Measurements from ENCODE around the gene PSTPIP2.
"Not testable (repeated sequence)": the region's sequence is repeated elsewhere in the genome, so short reads cannot be mapped to it uniquely, and the experiment has no call there.

PSTPIP2 gene

DNA sequence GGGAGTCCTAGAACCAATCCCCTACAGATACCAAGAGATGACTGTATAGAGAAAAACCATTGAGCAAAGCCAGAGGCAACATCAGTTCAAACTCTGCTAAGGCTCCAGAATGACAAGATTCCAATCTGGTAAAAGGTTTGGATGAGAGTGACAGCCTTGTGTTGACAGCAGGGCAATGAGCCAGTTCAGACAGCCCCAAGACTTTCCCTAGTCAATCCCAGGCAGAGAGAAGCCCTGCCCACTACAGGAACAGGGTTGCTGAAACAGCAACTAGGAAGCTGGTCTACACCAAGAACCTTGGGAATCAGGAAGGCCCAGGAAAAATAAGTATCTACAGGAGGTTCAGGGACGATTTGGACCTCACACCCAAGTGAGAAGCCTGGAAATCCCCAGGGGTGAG lies 3.3 kb downstream of the PSTPIP2 start:
- DNase-seq: no peak

DNA sequence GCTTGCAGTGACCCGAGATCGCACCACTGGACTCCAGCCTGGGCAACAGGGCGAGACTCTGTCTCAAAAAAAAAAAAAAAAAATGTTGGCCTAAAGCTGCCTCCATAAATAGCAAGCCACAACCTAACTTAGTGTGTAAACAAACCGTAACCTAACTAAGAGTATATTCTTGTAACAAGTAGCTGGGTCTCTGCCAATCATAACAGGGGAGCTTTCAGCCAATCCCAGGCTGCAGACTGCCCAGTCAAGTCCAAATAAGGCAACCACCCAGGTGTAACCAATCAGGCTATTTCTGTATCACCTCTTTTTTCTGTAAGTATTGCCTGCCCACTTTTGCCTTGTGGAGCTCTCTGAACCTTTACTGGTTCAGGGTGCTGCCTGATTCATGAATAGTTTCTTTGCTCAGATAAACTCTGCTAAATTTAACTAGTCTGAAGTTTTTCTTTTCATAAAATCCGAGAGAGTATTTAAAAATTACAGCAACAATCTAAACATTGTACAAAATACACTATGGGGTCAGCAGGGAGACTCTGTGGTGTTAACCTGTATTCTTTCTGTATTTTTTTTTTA lies 4.5 kb downstream of the PSTPIP2 start:
- DNase-seq: no peak

DNA sequence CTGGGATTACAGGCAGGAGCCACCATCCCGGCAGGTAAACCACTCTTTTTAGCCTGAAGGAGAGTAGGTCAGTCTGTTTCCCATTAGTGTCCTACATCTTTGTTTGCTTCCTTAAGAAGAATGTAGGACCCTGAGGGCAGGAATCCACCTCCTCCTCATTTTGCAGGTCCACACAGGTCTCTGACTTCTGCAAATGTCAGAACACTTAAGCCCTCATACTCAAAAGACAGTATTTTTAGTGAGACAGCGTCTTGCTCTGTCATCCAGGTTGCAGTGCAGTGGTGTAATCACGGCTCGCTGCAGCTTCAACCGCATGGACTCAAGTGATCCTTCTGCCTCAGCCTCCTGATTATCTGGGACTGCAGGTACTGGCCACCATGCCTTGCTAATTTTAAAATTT lies 9.3 kb downstream of the PSTPIP2 start:
- no peak for DNase-seq

DNA sequence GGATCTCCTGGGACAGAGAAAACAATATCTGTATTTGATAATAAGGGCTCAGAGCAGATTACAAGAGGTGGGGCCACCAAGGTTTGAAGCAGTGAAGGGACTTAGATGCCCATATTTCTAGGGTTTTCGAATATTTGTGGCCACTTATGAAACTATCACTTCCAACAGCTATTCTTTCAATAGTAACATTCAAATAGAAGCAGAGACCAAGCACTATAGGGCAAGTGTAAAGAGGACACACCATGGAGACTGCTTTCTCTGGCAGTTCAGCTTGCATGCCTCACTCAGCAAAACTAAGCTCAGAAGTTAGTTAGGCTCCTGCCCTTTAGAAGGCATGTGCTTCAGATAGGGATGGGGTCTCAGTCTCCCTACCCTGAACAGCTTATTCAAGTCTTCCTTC lies 10.3 kb downstream of the PSTPIP2 start:
- DNase-seq: no peak

DNA sequence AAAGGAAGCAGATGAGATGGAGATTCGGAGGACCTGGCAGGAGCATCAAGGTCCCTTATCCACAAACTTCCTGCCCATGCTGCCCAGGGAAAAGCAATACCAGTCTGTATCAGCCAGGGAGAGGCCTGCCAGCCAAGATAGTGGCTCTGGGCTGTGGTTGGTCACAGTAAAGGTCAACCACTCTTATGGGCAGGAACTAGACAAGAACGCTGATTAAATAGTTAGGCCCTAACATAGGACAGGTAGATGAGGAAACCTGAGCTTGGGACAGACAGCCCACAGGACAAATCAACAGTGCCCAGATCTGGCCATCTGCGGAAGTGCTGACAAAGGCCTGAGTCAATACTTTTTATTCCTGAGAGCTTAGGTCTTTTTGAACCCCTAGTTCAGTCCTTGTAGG lies 10.7 kb downstream of the PSTPIP2 start:
- DNase-seq: no peak

DNA sequence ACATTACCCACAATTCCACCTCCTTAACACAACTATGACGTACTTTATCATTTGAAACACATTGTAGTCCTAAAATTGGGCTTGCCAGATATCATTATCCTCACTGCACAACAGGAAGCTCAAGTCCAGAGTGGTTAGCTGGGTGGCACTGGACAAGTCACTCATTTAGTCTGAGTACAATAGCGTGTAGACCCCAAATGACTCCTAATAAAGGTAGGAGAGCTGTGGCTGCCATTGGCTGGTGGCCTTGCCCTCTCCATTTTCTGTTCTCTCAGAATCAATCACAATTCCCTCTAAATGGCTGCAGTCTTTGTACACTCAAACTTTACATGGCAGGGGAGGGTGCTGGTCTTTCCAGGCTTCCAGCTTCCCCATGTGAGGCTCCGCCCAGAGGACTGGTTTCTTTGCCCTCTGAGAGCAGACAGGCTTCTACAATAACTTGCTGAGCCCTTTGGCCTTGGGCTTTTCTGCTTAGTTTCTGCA lies 11.7 kb downstream of the PSTPIP2 start:
- DNase-seq: no peak

DNA sequence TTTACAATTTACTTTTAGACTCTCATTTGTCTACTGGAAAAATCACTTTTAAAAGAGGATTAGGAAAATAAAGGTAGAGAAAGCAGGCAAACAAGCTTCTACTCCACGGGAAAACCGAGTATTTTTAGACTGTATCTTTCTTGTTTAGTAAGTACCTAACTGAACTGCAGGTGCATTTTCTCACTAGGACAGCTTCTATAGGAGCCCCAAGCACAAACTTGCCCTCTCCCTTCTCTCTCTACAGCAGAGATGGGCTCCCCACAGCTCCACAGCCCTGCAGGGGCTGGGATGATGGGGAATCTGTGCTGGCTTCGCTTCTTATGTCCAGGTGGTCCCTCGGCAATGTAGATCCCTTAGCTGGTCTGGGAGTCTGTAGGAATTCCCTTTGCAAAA lies 16.2 kb downstream of the PSTPIP2 start:
- no peak for DNase-seq

DNA sequence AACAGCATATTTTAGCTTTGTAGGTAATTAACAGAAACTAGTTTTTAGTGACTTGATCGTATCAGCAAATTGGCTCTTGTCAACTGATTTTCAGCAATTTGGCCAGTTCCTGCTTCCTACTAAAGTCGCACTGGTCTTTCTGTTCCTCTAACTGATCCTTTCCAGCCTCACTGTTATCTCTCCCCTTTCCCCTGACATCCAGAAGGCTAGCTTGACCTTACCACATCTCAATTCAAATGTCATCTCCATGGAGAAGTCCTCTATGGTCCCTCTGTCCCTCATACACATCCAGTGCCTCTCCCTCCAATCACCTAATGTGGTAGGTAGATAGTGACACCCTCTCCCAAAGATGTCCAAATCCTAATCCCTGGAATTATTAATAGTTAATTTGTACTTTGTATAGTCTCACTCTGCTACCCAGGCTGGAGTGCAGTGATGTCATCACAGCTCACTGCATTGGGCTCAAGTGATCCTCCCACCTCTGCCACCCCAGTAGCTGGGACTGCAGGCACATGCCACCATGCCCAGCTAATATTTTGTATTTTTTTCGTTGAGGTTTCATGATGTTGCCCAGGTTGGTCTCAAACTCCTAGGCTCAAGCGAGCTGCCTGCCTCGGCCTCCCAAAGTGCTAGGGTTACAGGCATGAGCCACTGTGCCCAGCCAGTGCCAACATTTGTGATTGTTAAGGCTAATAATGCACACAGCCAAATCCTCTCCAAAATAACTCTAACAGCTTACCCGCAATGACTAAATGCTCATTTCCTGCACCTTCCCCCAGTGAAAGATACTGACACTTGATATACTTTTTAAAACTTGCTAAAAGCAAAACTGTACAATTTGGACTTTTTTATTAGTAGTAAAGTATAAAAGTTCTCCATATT lies 16.9 kb downstream of the PSTPIP2 start:
- no peak for DNase-seq

DNA sequence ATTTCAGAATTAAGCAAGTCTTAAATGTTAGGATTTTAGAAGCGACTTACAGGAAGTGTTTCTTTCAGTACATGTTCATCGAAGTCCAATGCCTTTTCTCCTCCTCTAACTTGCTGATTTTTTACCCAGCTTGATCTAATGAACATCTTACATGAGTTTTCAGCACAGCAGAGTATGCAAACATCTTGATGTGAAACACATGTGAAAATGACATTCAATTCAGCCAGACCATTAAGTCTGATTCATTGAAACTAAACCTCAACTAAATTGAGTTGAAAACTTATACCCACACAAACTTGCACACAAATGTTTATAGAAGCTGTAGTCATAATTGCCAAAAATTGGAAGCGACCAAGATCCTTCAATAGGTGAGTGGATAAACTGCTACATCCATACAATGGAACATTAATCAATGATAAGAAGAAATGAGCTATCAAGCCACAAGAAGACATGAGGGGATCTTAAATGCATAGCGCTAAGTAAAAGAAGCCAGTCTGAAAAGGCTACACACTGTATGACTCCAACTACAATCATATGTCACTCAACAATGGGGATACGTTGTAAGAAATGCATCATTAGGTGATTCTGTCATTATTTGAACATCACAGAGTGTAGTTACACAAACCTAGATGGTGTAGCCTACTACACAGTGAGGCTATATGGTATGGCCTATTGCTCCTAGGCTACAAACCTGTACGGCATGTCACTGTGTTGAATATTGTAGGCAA lies 18.5 kb downstream of the PSTPIP2 start:
- no peak for DNase-seq

DNA sequence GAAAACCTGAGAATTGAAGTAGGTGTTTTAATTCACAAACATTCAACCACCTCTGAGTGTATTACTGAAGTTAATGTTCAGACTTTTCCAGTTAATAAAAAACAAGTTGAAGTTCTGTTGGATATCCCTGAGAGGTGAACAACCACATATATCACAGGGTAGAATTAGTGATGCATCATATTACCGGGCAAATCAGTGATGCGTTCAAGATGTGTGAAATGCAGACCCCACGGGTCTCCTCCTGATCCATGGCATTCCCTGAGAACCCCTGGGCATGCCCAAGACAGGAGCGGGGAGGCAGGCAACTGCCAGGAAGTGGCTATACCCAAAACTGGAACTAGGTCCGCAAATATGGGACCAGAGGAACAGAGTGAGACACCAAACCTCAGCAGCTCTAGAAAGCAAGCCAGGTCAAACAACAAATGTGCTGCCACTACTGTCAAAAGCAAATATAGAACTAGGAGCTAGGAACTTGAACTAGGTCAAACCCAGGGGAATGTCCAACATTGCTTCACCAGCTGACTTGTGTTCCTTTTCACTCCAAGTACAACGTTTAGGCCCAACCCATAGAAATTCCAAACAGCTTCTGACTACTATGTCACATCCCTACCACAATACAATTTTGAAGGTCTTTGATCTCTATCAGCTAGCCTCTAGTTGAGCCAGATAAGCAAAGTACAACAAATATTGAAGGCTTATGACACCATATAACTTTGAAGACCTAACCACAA lies 20.2 kb downstream of the PSTPIP2 start:
- DNase-seq: no peak

DNA sequence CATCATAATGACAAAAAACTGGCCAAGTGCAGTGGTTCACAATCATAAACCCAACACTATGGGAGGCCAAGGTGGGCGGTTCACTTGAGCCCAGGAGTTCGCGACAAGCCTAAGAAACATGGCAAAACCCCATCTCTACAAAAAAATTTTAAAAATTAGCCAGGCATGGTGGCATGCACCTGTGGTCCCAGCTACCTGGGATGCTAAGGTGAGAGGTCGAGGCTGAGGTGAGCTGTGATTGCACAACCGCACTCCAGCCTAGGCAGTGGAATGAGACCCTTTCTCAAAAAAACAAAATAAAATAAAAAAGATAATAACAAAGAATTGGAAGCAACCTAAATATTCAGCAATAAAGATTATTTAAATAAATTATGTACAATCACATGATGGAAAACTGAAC lies 21.8 kb downstream of the PSTPIP2 start:
- DNase-seq: no peak

DNA sequence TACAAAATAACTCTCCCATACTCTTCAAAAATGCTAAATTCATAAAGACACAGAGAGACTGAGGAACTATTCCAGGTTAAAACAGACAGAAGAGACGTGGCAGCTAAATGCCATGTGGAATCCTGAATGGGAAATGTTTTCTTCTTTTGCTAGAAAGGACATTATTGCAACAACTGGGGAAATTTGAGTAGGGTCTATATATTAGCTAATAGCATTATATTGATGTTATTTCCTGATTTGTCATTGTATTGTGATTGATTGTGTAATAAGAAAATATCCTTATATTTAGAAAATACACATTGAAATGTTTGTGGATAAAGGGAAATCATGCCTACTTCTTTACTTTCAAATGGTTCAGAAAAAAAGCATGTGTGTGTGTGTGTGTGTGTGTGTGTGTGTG lies 23.4 kb downstream of the PSTPIP2 start:
- DNase-seq: no peak

DNA sequence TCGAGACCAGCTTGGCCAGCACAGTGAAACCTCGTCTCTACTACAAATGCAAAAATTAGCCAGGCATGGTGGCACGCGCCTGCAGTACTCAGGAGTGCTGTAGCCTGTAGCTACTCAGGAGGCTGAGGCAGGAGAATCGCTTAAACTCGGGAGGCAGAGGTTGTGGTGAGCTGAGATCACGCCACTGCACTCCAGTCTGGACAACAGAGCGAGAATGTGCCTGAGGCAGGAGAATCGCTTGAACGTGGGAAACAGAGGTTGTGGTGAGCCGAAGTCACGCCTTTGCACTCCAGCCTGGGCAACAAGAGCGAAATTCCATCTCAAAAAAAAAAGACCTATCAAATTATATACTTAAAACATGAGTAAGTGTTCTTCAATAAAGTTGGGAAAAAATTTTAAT lies 24.7 kb downstream of the PSTPIP2 start:
- DNase-seq: not testable (repeated sequence)

DNA sequence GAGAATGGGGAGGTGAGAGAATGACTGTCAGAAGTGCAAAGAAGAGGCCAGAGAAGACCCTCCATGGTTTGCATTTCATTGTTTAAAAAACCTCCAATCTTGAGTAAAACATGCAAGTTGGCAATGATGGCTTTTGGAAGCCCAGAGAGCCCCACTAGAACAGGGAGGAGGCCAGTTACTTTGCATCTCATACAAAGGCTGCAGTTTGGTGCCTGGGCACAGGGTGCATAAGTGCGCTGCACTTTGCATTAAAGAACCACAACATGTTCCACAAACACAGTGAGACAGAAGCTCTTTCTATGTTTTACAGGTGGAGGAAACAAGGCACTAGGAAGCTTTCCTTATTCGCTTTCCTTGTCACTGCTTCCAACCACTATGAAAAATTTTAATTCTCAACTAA lies 25.4 kb downstream of the PSTPIP2 start:
- no peak for DNase-seq

DNA sequence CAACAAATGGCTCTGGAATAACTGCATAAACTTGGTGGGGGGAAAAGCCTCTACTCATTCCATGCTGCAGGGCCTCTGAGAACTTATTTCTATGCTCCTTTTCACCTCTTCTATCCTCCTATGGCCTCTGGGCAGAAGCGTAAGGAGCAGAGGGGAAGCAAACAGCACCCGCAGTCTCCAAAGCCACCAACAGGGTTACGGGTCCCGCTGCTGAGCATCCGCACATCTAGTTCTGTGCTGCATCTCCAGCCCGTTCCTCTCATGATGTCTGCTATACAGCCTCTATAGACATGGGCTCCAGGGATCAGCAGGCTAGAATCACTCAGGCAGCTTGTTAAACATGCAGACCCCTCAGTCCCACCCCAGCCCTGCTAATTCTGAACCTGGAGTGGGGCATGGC lies 25.9 kb downstream of the PSTPIP2 start:
- DNase-seq: no peak

DNA sequence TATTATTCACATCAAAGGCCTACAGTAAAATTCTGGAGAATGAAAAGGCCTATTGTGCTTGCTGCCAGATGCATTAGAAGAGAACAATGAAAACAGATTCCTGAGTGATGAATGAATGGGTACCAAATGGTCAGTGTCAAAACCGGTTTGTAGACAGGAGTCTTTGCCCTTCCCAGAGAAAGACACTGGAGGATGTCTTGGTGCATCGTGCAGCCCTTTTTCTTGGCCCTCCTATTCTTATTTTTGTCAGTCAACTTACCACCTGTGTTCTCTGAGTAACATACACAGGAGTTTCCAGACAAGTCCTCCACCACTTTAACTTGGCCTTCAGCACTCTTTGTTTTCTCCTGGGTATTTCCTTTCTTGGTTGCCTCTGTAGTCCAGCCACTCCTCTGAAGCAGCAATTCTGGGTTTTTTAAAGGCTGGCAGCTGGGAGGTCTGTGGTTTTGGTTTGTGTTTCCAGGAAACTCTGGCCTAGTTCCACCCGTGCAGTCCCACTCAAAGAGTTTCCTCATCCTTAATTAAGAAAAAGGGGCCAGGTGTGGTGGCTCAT lies 29.4 kb downstream of the PSTPIP2 start:
- DNase-seq: no peak

DNA sequence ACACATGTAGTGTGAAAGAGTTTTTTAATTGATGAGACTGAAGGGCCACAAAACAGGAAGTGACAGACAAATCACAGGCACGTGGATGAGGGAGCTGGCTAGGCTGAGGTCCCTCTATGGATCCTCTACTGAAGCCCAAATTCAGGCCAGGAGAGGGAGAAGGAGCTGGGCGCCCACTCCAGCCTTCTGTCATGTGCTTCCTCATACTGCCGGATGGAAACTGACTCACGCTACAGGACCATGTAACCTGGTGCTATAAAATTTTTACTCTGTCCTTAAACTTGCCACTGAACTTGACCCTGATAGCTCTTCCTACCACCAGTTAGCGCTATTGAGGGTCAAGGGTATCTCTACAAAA lies 31.3 kb downstream of the PSTPIP2 start:
- no peak for DNase-seq

DNA sequence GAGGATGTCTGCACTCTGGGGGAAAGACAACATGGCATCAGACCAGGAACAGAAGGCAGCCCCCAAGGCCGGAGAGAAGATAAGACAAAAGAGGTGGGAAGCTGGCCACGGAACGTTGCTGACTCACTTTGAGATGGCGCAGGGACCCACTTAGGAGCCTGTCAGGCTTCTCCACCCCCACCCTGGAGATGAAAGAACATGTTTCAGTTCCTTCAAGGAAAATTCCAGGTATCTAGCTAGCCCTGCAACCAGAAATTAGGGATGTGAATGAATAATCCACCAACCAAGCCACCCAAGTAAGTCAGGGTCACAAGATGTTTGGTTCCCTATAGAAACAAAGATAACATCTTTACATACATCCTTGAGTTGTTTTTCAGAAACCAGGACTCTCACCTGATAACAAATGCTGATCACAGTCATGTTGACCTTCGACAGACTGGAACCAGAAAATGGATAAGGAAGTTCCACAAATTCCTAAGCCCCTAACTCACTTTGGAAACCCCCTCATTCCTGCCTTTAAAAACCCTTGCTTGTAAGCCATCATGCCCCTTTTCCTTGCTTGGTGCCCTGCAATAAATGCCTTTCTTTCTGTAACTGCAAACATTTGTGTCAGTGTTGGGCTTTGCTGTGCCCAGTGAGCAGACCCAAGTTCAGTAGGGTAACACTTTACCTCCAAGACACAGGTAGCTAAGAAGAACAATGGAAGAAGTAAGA lies 31.9 kb downstream of the PSTPIP2 start:
- DNase-seq: no peak

DNA sequence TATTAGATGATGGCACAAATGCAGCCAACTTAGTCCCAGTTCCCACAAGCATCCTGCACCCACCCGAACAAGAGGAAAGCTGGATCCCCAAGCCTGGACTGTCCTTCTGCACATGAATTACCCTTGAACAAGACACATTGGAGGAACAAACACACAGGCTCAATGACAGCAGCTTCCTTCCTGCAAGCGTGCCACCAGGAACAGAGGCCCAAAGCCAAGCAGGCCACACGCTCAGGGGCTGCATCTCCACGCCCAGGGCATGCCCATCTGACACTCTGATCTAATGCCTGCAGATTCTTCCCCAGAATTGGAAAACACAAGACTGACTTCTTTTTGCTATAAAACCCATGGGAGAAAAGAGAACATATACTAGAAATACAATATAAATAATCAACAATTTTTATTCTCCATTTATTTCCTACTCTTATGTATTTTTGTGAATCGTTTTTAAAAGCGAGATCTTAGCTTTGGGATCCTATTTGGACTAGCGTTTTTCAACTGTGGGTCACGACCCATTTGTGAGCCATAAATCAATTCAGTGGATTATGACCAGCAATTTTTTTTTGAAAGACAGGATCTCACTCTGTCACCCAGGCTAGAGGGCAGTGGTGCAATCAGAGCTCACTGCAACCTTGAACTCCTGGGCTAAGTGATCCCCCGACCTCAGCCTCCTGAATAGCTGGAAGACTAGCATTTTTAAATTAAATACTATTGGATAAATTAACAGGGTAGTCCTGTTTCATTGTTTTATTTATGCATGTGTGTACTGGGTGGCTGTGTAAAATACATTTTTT lies 34.4 kb downstream of the PSTPIP2 start:
- no peak for DNase-seq

DNA sequence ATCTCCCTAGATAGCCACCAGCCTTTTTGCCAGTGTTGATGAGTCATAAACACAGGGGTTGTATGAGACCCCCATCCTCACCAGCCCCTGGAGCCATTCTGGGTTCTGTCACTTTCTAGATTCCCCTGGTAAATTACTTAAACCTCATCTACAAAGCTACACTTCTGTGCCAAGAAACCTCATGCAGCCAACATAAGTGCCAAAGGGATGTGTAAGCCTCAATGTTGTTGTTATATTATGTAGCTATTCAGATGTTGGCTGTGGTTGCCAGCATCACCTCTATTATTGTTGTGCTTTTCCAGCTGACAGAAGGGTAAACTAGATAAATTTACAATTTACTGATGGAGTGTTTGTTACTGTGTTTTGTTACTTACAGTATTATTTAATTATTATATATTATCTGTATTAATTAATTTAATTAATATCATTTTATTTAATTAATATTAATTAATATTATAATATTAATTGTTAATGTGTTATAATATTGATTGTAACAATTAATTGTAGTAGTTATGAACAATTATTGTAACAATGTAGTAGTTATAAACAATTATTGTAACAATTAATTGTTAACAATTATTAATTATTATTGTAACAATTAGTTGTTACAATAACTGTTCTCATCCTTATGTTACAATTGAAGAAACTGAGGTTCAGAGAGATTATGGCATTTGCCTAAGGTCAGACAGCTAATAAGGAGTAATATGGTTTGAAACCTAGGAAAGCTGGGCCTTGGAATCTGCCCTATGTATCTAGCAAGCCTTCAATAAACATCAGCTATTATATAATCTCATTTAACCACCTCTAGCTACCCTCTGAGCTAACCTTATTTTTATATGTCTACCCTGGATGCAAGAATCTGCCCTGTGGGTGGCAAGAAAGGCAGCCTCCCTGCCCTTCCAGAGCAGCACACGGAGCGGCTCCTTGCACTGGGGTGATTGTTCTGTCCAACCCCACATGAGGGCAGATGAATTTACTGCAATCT lies 36.1 kb downstream of the PSTPIP2 start:
- no peak for DNase-seq

Measured in activated CD4-positive, CD25-positive, alpha-beta regulatory T cell treated with anti-CD3 and anti-CD28 coated beads, Interleukin-2, amount 50 U/mL, for 72 hours (primary cell).